GM12878 (cell line): ENCODE measurements around the gene CDH4. TPM values are rescaled to one million over a fixed set of nuclear protein-coding genes. Genes with fewer than 3 reads are reported as not detected.

Experiments
- IKZF2 ChIP-seq, 2 experiments: fragments of 450-650 bp; IDR thresholded peaks; 2 replicates each; pipeline ENCODE4 v1.6.1; 2017; ENCODE audit warnings: mild to moderate bottlenecking in 2 of 2, moderate library complexity in 2 of 2
- NR2C2 ChIP-seq: IDR thresholded peaks from 2 replicates; pipeline ENCODE4 v1.6.1; 2011; ENCODE audit warnings: borderline replicate concordance, low read depth; ENCODE audit not compliant: control insufficient read depth, insufficient read length
- POLR2AphosphoS2 ChIP-seq: IDR thresholded peaks from 2 replicates; pipeline ENCODE4 v1.6.1; 2011; ENCODE audit warnings: low read depth, mild to moderate bottlenecking, low read length, improper control_type of control experiment, moderate library complexity
- RCOR1 ChIP-seq: conservative IDR thresholded peaks from 2 replicates; pipeline ENCODE4 v1.6.1; 2012; ENCODE audit warnings: low read depth, low read length, improper control_type of control experiment
- USF2 ChIP-seq: IDR thresholded peaks from 2 replicates; pipeline ENCODE4 v1.6.1; 2011; ENCODE audit warnings: low read depth, low read length, improper control_type of control experiment, borderline replicate concordance
- YBX1 ChIP-seq: fragments of 450-650 bp; IDR thresholded peaks from 2 replicates; pipeline ENCODE4 v1.6.1; 2016; ENCODE audit warnings: antibody characterized with exemption
- ZBTB11 ChIP-seq: fragments of 450-650 bp; formaldehyde crosslinking; IDR thresholded peaks from 2 replicates; pipeline ENCODE4 v1.5.0; 2022; ENCODE audit warnings: mild to moderate bottlenecking, missing genetic modification characterization
- polyA plus RNA-seq, 11 experiments: library from polyadenylated mRNA; depleted of rRNA in 4 of 11; unstranded in 6 of 11; stranded (reverse) in 5 of 11; fragments of >200 nt; fragmentation: Nextera tagmentation in 4 of 11; fragmentation: Illumina TruSeq in 1 of 11; extraction: Ambion mirVana in 4 of 11; extraction: Trizol in 1 of 11; gene quantifications; 1 replicate in 1 of 11; 2 replicates in 10 of 11; pipeline versions ENCODE4 v1.2.1 to v1.2.3, GENCODE V29; 2011 to 2016; ENCODE audit warnings: inconsistent platforms in 2 of 11, missing spikeins in 2 of 11, low read depth in 1 of 11
- total RNA-seq, 4 experiments: library from RNA; depleted of rRNA in 3 of 4; stranded (reverse); fragments of >200 nt in 3 of 4; fragmentation: Illumina TruSeq in 1 of 4; extraction: Trizol in 1 of 4; gene quantifications; 2 replicates each; pipeline versions ENCODE4 v1.2.1 to v1.2.3, GENCODE V29; 2013 to 2021
- TF ChIP-seq, protein P1 (sequence below): IDR thresholded peaks from 2 replicates; pipeline ENCODE4 v1.6.1; 2011; ENCODE audit warnings: mild to moderate bottlenecking, low read depth, low read length, moderate library complexity; ENCODE audit not compliant: insufficient replicate concordance

Gene CDH4
- total and polyA plus RNA-seq, 10 of the 15 experiments (the other 5 are each of a cell fraction or from before 2014, with no cell fraction given) = not detected

- no peak for TF ChIP-seq RCOR1
- no peak for TF ChIP-seq USF2
- TF ChIP-seq, protein P1, sequence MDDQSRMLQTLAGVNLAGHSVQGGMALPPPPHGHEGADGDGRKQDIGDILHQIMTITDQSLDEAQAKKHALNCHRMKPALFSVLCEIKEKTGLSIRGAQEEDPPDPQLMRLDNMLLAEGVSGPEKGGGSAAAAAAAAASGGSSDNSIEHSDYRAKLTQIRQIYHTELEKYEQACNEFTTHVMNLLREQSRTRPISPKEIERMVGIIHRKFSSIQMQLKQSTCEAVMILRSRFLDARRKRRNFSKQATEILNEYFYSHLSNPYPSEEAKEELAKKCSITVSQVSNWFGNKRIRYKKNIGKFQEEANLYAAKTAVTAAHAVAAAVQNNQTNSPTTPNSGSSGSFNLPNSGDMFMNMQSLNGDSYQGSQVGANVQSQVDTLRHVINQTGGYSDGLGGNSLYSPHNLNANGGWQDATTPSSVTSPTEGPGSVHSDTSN = no peak
- TF ChIP-seq YBX1 = no peak
- TF ChIP-seq IKZF2 (IDR thresholded peaks at IDR 0.05) = no peak
- no peak for TF ChIP-seq ZBTB11 (CRISPR knock-in tag)
- TF ChIP-seq POLR2AphosphoS2 = no peak
- TF ChIP-seq NR2C2 = no peak
- TF ChIP-seq, all 136 proteins: peak for 0
Observed at GRCh38 chr20:61766921-61767610, 515.0 kb downstream of the CDH4 start (continued).
